ENCODE results near the gene SNX14. TPM values are rescaled to one million over a fixed set of nuclear protein-coding genes. Genes with fewer than 3 reads are reported as not detected.

The SNX14 gene
- polyA plus RNA-seq, 1 donor from 2014 or later = 32.8 TPM

- peaks cover 4% of the 10 kb centered on the region for H3K36me3 Mint-ChIP-seq
- H3K4me3 Mint-ChIP-seq = no peak overlapping the region
- H3K9me3 Mint-ChIP-seq = no peaks in the 10 kb centered on the region
- H3K27me3 Mint-ChIP-seq = no peaks in the 10 kb centered on the region
- no peak overlapping the region for H3K27ac Mint-ChIP-seq
- H3K4me1 Mint-ChIP-seq = peaks cover 13 to 26% (median 17%) of the 10 kb centered on the region in 3 donors
Observed at GRCh38 chr6:85469276-85470022, 124.2 kb downstream of the SNX14 start.

DNA sequence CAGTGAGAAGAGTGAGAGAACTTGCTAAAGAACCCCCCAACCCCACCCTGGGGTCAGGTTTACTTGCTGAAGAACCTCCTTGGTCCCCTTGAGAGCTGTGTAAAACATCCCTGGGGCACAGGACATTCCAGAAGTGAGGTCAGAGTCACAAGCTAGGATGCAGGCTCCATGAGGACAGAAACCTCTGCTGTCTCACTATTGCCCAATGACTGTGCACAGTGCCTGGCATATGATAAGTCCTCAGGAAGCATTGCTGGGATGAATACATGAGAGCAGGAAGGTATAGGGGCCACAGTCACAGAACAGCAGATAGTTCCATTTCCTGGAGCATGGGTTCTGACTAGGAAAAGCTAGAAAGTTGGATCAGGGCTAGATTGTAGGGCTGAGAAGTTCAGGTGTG, 125.3 kb downstream of the SNX14 start:
- H3K9me3 Mint-ChIP-seq = no peaks in the 10 kb centered on the region

GRCh38 chr6:85465762-85466161, 127.9 kb downstream of the SNX14 start:
- Mint-ChIP-seq H3K4me1 (peaks cover 41 to 59% (median 50%) of the 10 kb centered on the region in 3 donors), H3K36me3 (peaks cover 4% of the 10 kb centered on the region), H3K4me3 (peak overlapping the region in 3 of 4 donors; percentile 32 to 87 (median 78)), H3K27ac (peak overlapping the region; percentile 20 to 40 (median 23)), H3K27me3 (no peaks in the 10 kb centered on the region), H3K9me3 (no peaks in the 10 kb centered on the region)

More for the DNA sequence above, 125.3 kb downstream of the SNX14 start:
- H3K27ac Mint-ChIP-seq = no peak overlapping the region
- no peaks in the 10 kb centered on the region for H3K27me3 Mint-ChIP-seq
- peaks cover 4% of the 10 kb centered on the region for H3K36me3 Mint-ChIP-seq
- no peak overlapping the region for H3K4me3 Mint-ChIP-seq
- peaks cover 21 to 37% (median 26%) of the 10 kb centered on the region in 3 donors for H3K4me1 Mint-ChIP-seq

GRCh38 chr6:85464722-85465150, 128.9 kb downstream of the SNX14 start:
- H3K4me3 Mint-ChIP-seq = peak overlapping the region in 1 of 4 donors; percentile 23
- H3K27ac Mint-ChIP-seq = peak overlapping the region in 1 of 3 donors; percentile 54
- H3K36me3 Mint-ChIP-seq = peaks cover 2% of the 10 kb centered on the region
- no peaks in the 10 kb centered on the region for H3K9me3 Mint-ChIP-seq
- H3K4me1 Mint-ChIP-seq = peaks cover 45 to 63% (median 54%) of the 10 kb centered on the region in 3 donors
- no peaks in the 10 kb centered on the region for H3K27me3 Mint-ChIP-seq

DNA sequence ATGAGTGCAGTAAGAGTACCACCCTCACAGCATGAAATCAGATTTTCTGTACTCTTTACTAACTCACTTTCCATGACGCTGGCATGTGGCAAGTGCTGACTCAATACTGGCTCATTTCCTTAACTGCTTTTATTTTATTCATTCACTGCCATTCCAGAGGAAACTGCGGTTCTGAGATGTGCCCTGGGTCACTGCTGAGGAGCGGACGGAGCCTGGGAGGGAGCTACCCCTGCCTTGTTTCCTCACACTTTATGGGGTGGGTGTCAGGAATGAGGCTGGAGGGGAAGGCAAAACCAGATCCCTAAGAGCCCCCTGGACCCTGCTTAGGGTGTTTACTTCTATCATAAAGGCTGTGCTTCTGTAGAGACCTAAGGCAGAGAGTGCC, 129.4 kb downstream of the SNX14 start:
- peaks cover 2% of the 10 kb centered on the region for H3K36me3 Mint-ChIP-seq
- H3K27ac Mint-ChIP-seq = peak overlapping the region in 1 of 3 donors; percentile 54
- H3K9me3 Mint-ChIP-seq = no peaks in the 10 kb centered on the region
- peaks cover 50 to 66% (median 54%) of the 10 kb centered on the region in 3 donors for H3K4me1 Mint-ChIP-seq
- H3K4me3 Mint-ChIP-seq = no peak overlapping the region
- no peaks in the 10 kb centered on the region for H3K27me3 Mint-ChIP-seq

DNA sequence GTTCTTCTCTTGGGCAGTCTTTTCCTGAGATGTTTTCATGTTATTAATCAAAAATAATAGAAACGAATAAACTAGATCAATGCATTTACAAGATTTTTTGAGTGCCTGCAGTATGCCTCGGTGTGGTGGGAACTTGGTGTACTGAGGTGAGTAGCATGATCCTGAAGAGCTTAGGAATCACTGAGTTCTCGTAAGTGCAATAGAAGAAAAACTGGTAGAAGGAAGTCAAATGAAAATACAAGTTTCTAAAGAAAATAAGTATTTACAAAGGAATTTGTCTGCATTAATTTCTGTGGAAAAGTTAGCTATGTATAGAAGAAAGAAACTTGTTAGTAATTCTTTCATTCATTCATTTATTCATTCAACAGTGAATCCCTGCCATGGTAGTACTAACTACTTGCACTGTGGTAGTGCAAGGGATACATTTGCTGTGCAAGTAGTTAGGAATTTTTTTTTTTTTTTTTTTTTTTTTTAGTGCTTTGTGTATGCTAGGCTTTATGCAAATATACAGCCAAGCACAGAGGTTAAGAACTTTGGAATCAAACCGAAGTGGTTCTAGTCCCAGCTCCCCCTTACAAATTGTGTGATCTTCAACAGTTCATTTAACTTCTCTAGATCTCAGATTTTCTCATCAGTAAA, 129.9 kb downstream of the SNX14 start:
- Mint-ChIP-seq H3K4me1 (peaks cover 54 to 69% (median 58%) of the 10 kb centered on the region in 3 donors), H3K27me3 (no peaks in the 10 kb centered on the region), H3K27ac (peak overlapping the region in 2 of 3 donors; percentile 54 to 95), H3K4me3 (peak overlapping the region in 1 of 4 donors; percentile 71), H3K36me3 (peaks cover 2% of the 10 kb centered on the region), H3K9me3 (no peaks in the 10 kb centered on the region)

GRCh38 chr6:85462673-85463072, 131.0 kb downstream of the SNX14 start:
- Mint-ChIP-seq H3K4me1 (peaks cover 62 to 79% (median 69%) of the 10 kb centered on the region in 3 donors), H3K27ac (peak overlapping the region; percentile 62 to 95 (median 94)), H3K9me3 (no peaks in the 10 kb centered on the region), H3K4me3 (no peak overlapping the region), H3K27me3 (no peaks in the 10 kb centered on the region), H3K36me3 (peaks cover 2% of the 10 kb centered on the region)

GRCh38 chr6:85461798-85462170, 131.9 kb downstream of the SNX14 start:
- H3K9me3 Mint-ChIP-seq = no peaks in the 10 kb centered on the region
- H3K36me3 Mint-ChIP-seq = peaks cover 2% of the 10 kb centered on the region
- peaks cover 67 to 88% (median 78%) of the 10 kb centered on the region in 3 donors for H3K4me1 Mint-ChIP-seq
- H3K27me3 Mint-ChIP-seq = no peaks in the 10 kb centered on the region
- peak overlapping the region; percentile 62 to 94 (median 84) for H3K27ac Mint-ChIP-seq
- H3K4me3 Mint-ChIP-seq = peak overlapping the region; percentile 21 to 86 (median 51)

DNA sequence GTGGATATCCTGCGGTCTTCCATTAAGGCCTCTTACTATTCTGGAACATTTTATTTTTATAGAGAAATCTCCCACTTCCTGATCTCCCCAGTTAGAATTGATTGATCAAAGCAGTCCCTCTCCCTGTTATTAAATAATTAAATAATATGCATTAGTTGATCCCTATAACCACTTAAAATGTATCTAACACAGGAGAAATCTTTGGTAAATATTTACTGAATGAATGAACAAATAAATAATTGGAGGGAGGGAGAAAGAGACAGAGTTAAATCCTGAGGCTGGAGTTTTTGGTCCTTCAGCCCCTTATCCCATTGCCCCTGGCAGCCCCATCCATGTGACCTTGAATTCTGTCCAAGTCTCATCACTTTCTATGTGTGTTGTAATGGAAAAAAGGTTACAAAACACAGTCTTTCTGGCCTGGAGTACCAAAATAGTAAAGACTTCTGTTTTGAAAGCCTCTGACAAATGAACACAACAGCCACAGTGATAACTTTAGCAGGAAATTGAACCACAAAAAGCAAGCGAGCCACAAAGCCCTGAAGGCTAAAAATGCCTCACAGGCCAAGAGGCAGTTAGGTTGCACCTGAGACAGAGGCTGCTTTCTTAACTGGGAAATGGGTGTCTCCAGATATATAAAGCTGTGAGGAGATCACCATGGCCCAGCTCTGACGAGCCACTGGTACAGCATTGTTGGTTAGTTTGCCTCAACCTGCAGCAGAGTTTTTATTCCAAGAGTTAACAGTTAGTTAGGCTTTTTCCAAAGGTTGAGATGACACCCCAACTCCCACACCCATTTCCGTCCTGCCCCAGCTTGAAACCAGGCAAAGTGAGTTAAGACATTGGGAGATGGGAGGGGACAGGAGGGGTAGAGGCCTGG, 132.5 kb downstream of the SNX14 start:
- H3K27me3 Mint-ChIP-seq = no peaks in the 10 kb centered on the region
- H3K4me1 Mint-ChIP-seq = peaks cover 73 to 89% (median 78%) of the 10 kb centered on the region in 3 donors
- peak overlapping the region; percentile 62 to 94 (median 84) for H3K27ac Mint-ChIP-seq
- H3K4me3 Mint-ChIP-seq = peak overlapping the region; percentile 21 to 86 (median 60)
- no peaks in the 10 kb centered on the region for H3K9me3 Mint-ChIP-seq
- H3K36me3 Mint-ChIP-seq = peaks cover 2% of the 10 kb centered on the region

GRCh38 chr6:85460154-85460920, 133.3 kb downstream of the SNX14 start:
- H3K36me3 Mint-ChIP-seq = no peaks in the 10 kb centered on the region
- H3K27me3 Mint-ChIP-seq = peaks cover 4% of the 10 kb centered on the region
- H3K27ac Mint-ChIP-seq = peak overlapping the region in 2 of 3 donors; percentile 32 to 94
- peaks cover 74 to 90% (median 76%) of the 10 kb centered on the region in 3 donors for H3K4me1 Mint-ChIP-seq
- no peaks in the 10 kb centered on the region for H3K9me3 Mint-ChIP-seq
- peak overlapping the region in 2 of 4 donors; percentile 64 to 86 for H3K4me3 Mint-ChIP-seq

DNA sequence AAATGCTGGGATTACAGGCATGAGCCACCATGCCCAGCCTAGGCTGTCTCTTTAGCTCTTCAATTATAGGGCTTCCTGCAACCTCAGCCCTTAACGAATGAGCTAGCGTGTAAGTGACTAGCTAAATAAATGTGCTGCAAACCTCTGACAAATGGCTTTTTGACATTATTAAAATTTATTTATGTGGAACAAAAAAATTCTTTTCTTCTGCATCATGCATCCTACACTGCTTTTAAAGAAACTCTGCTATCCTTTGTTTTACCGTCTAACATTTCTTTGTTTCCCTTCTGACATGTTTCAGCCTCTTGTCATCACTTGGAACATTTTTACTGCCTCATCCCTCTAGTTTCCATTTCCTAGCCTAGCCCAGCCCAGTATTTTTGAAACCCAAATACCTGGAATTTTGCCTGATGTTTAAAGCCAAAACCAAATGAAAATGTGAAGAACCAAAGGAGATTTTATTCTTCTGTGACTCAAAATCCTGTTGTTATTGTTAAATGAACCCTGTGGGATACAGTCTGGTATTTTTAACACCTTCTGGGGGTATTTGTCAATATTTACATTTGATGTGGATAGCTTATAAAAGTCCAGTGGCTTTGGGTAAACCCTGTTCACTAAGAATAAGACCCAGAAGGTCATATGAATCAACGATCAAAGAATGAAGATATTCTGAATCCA, 134.3 kb downstream of the SNX14 start:
- Mint-ChIP-seq H3K27ac (peak overlapping the region; percentile 32 to 96 (median 63)), H3K4me3 (peak overlapping the region in 3 of 4 donors; percentile 38 to 78 (median 51)), H3K27me3 (peaks cover 5% of the 10 kb centered on the region), H3K36me3 (no peaks in the 10 kb centered on the region), H3K4me1 (peaks cover 68 to 85% (median 72%) of the 10 kb centered on the region in 3 donors), H3K9me3 (no peaks in the 10 kb centered on the region)

- H3K4me3 Mint-ChIP-seq = peak overlapping the region in 3 of 4 donors; percentile 25 to 78 (median 38)
Observed at GRCh38 chr6:85458782-85459181, 134.9 kb downstream of the SNX14 start.

GRCh38 chr6:85458184-85458583, 135.5 kb downstream of the SNX14 start:
- Mint-ChIP-seq H3K27ac (peak overlapping the region; percentile 16 to 96 (median 63)), H3K9me3 (no peaks in the 10 kb centered on the region), H3K36me3 (no peaks in the 10 kb centered on the region), H3K27me3 (peaks cover 9% of the 10 kb centered on the region), H3K4me1 (peaks cover 70 to 86% (median 74%) of the 10 kb centered on the region in 3 donors), H3K4me3 (peak overlapping the region; percentile 30 to 69 (median 40))

More at GRCh38 chr6:85458782-85459181, 134.9 kb downstream of the SNX14 start:
- Mint-ChIP-seq H3K4me1 (peaks cover 70 to 86% (median 74%) of the 10 kb centered on the region in 3 donors), H3K27me3 (peaks cover 8% of the 10 kb centered on the region), H3K27ac (peak overlapping the region; percentile 16 to 96 (median 63)), H3K36me3 (no peaks in the 10 kb centered on the region), H3K9me3 (no peaks in the 10 kb centered on the region)

All from IgD-negative memory B cell (primary cell).